Activated CD8-positive, alpha-beta memory T cell treated with anti-CD3 and anti-CD28 coated beads, Interleukin-2, amount 10 ng/mL, durations not matched to agents 7 days and 5 days (primary cell): ENCODE measurements around the gene SPN. TPM values are rescaled to one million over a fixed set of nuclear protein-coding genes. Genes with fewer than 3 reads are reported as not detected.
"Not testable (repeated sequence)": the region's sequence is repeated elsewhere in the genome, so short reads cannot be mapped to it uniquely, and the experiment has no call there.

Experiments
- ATAC-seq: fragments of 150-1000 bp; cut with Tn5 transposase; one replicate; pipeline ENCODE4 v1.10.0; 2021; ENCODE audit warnings: moderate library complexity
- CTCF ChIA-PET: fragments of 350-600 bp; sonication (Branson Sonifier 250); formaldehyde crosslinking; loops from one replicate; lab custom pipeline; 2021; ENCODE audit warnings: antibody characterized with exemption; lab: Charles Lee
- DNase-seq: peaks from one replicate; pipeline ENCODE4 v3.0.0-alpha.2; 2020
- H3K27ac Mint-ChIP-seq: one replicate; pipeline ENCODE4 v1.8.0; 2021; ENCODE audit warnings: mild to moderate bottlenecking, mixed read lengths
- H3K27me3 Mint-ChIP-seq: one replicate; pipeline ENCODE4 v1.8.0; 2021; ENCODE audit warnings: mixed read lengths
- H3K36me3 Mint-ChIP-seq: one replicate; pipeline ENCODE4 v1.8.0; 2021; ENCODE audit warnings: mild to moderate bottlenecking, mixed read lengths
- H3K4me1 Mint-ChIP-seq: one replicate; pipeline ENCODE4 v1.8.0; 2021; ENCODE audit warnings: mixed read lengths
- H3K4me3 Mint-ChIP-seq: one replicate; pipeline ENCODE4 v1.8.0; 2021; ENCODE audit warnings: mild to moderate bottlenecking, moderate library complexity, mixed read lengths
- H3K9me3 Mint-ChIP-seq: one replicate; pipeline ENCODE4 v1.8.0; 2022; ENCODE audit warnings: low read depth, mixed read lengths
- total RNA-seq, 2 experiments: library from RNA; stranded (reverse); gene quantifications; one replicate each; pipeline ENCODE4 v1.2.3, GENCODE V29; 2021

The SPN gene
- total RNA-seq, result 100 to 1,000 TPM; 329 to 351 TPM

- peak; percentile 81 for DNase-seq
- H3K36me3 Mint-ChIP-seq, result peaks cover 48% of the 10 kb centered on the region
- peak within 1 kb of the TSS; percentile 100 for H3K4me3 Mint-ChIP-seq
- H3K27me3 Mint-ChIP-seq, result no peaks in the 10 kb centered on the region
- no peaks in the 10 kb centered on the region for H3K9me3 Mint-ChIP-seq
- CTCF ChIA-PET, result interaction anchor here (1.0 to 2.6 kb wide), 9 partner anchors 12 to 369 kb away, joined by 3 to 17 read pairs (median 5); partner anchors contain the start of gene QPRT
- peaks cover 42% of the 10 kb centered on the region for H3K4me1 Mint-ChIP-seq
- ATAC-seq, result peak; percentile 56
- peak within 1 kb of the TSS; percentile 94 for H3K27ac Mint-ChIP-seq
Observed at GRCh38 chr16:29663016-29663806, at the start of gene SPN. SPN (plus strand) TSS chr16:29663247; CDS start chr16:29663729, 482 bp downstream.

GRCh38 chr16:29613307-29614057 lies 49.6 kb upstream of the SPN start:
- DNase-seq (peak; percentile 93), ATAC-seq (peak; percentile 69)
- CTCF ChIA-PET, result interaction anchor here (0.5 to 0.6 kb wide), 2 partner anchors 13 to 28 kb away, joined by 3 to 4 read pairs; no protein-coding TSS in a partner anchor
- not testable (repeated sequence) for H3K9me3 Mint-ChIP-seq, H3K27me3 Mint-ChIP-seq
- H3K36me3 Mint-ChIP-seq, result peaks cover 11% of the 10 kb centered on the region
- peaks cover 16% of the 10 kb centered on the region for H3K4me1 Mint-ChIP-seq
- peak overlapping the region; percentile 93 for H3K4me3 Mint-ChIP-seq
- peak overlapping the region; percentile 95 for H3K27ac Mint-ChIP-seq

GRCh38 chr16:29614691-29615314 lies 48.2 kb upstream of the SPN start:
- H3K36me3 Mint-ChIP-seq, H3K4me3 Mint-ChIP-seq, ATAC-seq, H3K27ac Mint-ChIP-seq, H3K4me1 Mint-ChIP-seq, H3K9me3 Mint-ChIP-seq, CTCF ChIA-PET, DNase-seq, H3K27me3 Mint-ChIP-seq: not testable (repeated sequence)

GRCh38 chr16:29616127-29616526 lies 46.9 kb upstream of the SPN start:
- H3K4me1 Mint-ChIP-seq, H3K4me3 Mint-ChIP-seq, H3K9me3 Mint-ChIP-seq, ATAC-seq, H3K27ac Mint-ChIP-seq, H3K36me3 Mint-ChIP-seq, CTCF ChIA-PET, H3K27me3 Mint-ChIP-seq, DNase-seq: not testable (repeated sequence)

- CTCF ChIA-PET, result not testable (repeated sequence)
Observed at GRCh38 chr16:29620591-29620990, 42.5 kb upstream of the SPN start.

GRCh38 chr16:29622738-29623137 lies 40.3 kb upstream of the SPN start:
- H3K9me3 Mint-ChIP-seq, DNase-seq, H3K27ac Mint-ChIP-seq, H3K36me3 Mint-ChIP-seq, H3K27me3 Mint-ChIP-seq, ATAC-seq, H3K4me3 Mint-ChIP-seq, CTCF ChIA-PET: not testable (repeated sequence)
- peaks cover 23% of the 10 kb centered on the region for H3K4me1 Mint-ChIP-seq

More at GRCh38 chr16:29620591-29620990, 42.5 kb upstream of the SPN start:
- H3K36me3 Mint-ChIP-seq, H3K4me3 Mint-ChIP-seq, H3K27me3 Mint-ChIP-seq, H3K9me3 Mint-ChIP-seq, H3K27ac Mint-ChIP-seq, DNase-seq: not testable (repeated sequence)
- peak; percentile 58 for ATAC-seq
- peaks cover 11% of the 10 kb centered on the region for H3K4me1 Mint-ChIP-seq

- H3K36me3 Mint-ChIP-seq, H3K27me3 Mint-ChIP-seq, H3K4me3 Mint-ChIP-seq, DNase-seq, CTCF ChIA-PET, H3K27ac Mint-ChIP-seq, ATAC-seq, H3K9me3 Mint-ChIP-seq: not testable (repeated sequence)
- peaks cover 25% of the 10 kb centered on the region for H3K4me1 Mint-ChIP-seq
Observed at GRCh38 chr16:29623253-29623652, 39.8 kb upstream of the SPN start.

- ATAC-seq, H3K4me3 Mint-ChIP-seq, H3K9me3 Mint-ChIP-seq, H3K36me3 Mint-ChIP-seq, H3K27ac Mint-ChIP-seq, CTCF ChIA-PET, H3K27me3 Mint-ChIP-seq, DNase-seq: not testable (repeated sequence)
- peaks cover 26% of the 10 kb centered on the region for H3K4me1 Mint-ChIP-seq
Observed at GRCh38 chr16:29625114-29625513, 37.9 kb upstream of the SPN start.

- DNase-seq (peak; percentile 95), ATAC-seq (peak; percentile 91)
- H3K27me3 Mint-ChIP-seq, H3K9me3 Mint-ChIP-seq, CTCF ChIA-PET, H3K36me3 Mint-ChIP-seq: not testable (repeated sequence)
- H3K27ac Mint-ChIP-seq, result peak overlapping the region; percentile 94
- H3K4me1 Mint-ChIP-seq, result peaks cover 26% of the 10 kb centered on the region
- peak overlapping the region; percentile 57 for H3K4me3 Mint-ChIP-seq
Observed at GRCh38 chr16:29626778-29627331, 36.2 kb upstream of the SPN start.

- DNase-seq, result peak; percentile 78
- Mint-ChIP-seq H3K27ac (peak overlapping the region; percentile 94), H3K4me1 (peaks cover 26% of the 10 kb centered on the region)
- CTCF ChIA-PET, H3K27me3 Mint-ChIP-seq, H3K4me3 Mint-ChIP-seq, H3K36me3 Mint-ChIP-seq, H3K9me3 Mint-ChIP-seq: not testable (repeated sequence)
- ATAC-seq, result peak; percentile 63
Observed at GRCh38 chr16:29627661-29628075, 35.4 kb upstream of the SPN start.

GRCh38 chr16:29628707-29629106 lies 34.3 kb upstream of the SPN start:
- peaks cover 28% of the 10 kb centered on the region for H3K4me1 Mint-ChIP-seq
- H3K36me3 Mint-ChIP-seq, ATAC-seq, H3K9me3 Mint-ChIP-seq, H3K27me3 Mint-ChIP-seq, CTCF ChIA-PET, H3K4me3 Mint-ChIP-seq, DNase-seq, H3K27ac Mint-ChIP-seq: not testable (repeated sequence)

GRCh38 chr16:29629318-29629717 lies 33.7 kb upstream of the SPN start:
- peak overlapping the region; percentile 3 for H3K27ac Mint-ChIP-seq
- H3K36me3 Mint-ChIP-seq, H3K4me3 Mint-ChIP-seq, ATAC-seq, H3K27me3 Mint-ChIP-seq, CTCF ChIA-PET, H3K9me3 Mint-ChIP-seq, DNase-seq: not testable (repeated sequence)
- H3K4me1 Mint-ChIP-seq, result peaks cover 29% of the 10 kb centered on the region

- H3K27ac Mint-ChIP-seq, H3K27me3 Mint-ChIP-seq, ATAC-seq, DNase-seq, H3K9me3 Mint-ChIP-seq, CTCF ChIA-PET, H3K36me3 Mint-ChIP-seq, H3K4me3 Mint-ChIP-seq: not testable (repeated sequence)
- peaks cover 20% of the 10 kb centered on the region for H3K4me1 Mint-ChIP-seq
Observed at GRCh38 chr16:29631658-29632057, 31.4 kb upstream of the SPN start.
